Measurements from ENCODE around the gene AMIGO2.
"Not testable (repeated sequence)": the region's sequence is repeated elsewhere in the genome, so short reads cannot be mapped to it uniquely, and the experiment has no call there.

The AMIGO2 gene, protein sequence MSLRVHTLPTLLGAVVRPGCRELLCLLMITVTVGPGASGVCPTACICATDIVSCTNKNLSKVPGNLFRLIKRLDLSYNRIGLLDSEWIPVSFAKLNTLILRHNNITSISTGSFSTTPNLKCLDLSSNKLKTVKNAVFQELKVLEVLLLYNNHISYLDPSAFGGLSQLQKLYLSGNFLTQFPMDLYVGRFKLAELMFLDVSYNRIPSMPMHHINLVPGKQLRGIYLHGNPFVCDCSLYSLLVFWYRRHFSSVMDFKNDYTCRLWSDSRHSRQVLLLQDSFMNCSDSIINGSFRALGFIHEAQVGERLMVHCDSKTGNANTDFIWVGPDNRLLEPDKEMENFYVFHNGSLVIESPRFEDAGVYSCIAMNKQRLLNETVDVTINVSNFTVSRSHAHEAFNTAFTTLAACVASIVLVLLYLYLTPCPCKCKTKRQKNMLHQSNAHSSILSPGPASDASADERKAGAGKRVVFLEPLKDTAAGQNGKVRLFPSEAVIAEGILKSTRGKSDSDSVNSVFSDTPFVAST

GRCh38 chr12:47079468-47079980 is at the start of gene AMIGO2, which contains the start of gene PCED1B:
Gene AMIGO2, minus strand, starts transcription at chr12:47079959. Its CDS starts 957 bp downstream, at chr12:47079002.
Gene PCED1B, plus strand, starts transcription at chr12:47079621. Its CDS starts 155,443 bp downstream, at chr12:47235064.
- DNase-seq: peak in 42 of 56 donors; percentile 4 to 65 (median 37)

DNA sequence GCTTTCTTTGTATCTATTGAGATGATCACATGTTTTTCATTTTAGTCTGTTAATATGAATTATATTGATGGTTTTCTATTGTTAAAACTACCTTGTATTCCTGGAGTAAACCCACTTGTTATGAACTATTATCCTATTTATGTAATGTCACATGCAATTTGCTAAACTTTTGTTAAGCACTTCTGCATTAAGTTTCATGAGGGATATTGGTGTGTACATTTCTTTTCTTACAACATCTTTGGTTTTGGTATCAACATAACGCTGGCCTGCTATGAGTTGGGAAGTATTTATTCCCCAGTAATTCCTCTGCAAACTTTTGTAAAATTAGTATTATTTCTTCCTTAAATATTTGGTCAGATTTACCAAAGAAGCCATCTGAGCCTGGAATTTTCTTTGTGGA is 46.5 kb upstream of the AMIGO2 start:
- no peak for DNase-seq

DNA sequence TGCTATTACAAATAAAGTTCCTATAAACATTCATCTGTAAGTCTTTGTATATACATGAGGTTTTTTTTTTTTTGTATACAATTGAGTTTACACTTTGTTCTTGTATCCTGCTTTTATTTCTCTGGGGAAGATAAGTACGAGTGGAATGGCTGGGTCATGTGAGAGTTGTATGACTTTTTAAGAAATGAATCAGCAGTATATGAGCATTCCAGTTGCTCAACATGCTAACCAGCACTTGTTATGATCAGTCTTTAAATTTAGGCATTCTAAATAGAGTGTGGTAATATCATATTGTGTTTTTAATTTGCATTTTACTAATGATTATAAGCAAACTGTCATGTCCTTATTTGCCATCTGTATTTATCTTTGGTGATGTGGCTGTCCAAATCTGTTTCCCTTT is 44.7 kb upstream of the AMIGO2 start:
- no peak for DNase-seq

GRCh38 chr12:47123730-47124129 is 44.0 kb upstream of the AMIGO2 start:
- DNase-seq: no peak

- no peak for DNase-seq
Measured at GRCh38 chr12:47122602-47123001, 42.8 kb upstream of the AMIGO2 start.

DNA sequence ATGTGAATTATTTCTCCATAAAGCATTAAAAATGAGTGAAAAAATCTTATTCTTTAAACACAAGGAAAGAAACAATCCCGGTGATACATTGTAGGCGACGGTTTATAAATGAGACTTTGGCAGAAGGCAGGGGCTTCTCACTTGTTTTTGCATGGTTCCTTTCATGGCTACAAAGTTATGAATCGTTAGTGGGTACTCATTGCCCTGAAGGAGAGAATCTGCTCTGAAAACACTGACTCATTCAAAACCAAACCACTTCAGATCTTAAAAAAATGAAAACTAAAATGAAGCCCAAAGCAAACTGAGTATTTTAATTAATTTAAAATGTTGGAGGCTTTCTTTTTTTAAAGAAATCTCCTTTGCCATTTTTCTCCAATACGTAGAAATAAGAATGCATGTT is 41.4 kb upstream of the AMIGO2 start:
- no peak for DNase-seq

DNA sequence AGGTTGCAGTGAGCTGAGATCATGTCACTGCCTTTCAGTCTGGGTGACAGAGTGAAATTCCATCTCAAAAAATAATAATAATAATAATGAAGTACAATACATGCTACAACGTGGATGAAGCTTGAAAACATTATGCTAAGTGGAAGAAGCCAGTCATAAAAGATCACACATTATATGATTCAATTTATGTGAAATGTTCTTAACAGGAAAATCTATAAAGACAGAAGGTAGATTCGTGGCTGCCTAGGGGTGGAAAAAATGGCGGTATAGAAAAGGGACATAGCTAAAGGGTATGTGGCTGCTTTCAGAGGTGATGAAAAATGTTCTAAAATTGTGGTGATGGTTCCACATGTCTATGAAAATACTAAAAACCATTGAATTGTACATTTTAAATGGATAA is 41.0 kb upstream of the AMIGO2 start:
- DNase-seq: no peak

DNA sequence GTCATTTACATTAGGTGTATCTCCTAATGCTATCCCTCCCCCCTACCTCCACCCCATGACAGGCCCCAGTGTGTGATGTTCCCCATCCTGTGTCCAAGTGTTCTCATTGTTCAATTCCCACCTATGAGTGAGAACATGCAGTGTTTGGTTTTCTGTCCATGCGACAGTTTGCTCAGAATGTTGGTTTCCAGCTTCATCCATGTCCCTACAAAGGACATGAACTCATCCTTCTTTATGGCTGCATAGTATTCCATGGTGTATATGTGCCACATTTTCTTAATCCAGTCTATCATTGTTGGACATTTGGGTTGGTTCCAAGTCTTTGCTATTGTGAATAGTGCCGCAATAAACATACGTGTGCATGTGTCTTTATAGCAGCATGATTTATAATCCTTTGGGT is 37.5 kb upstream of the AMIGO2 start:
- not testable (repeated sequence) for DNase-seq

GRCh38 chr12:47114481-47114892 is 34.7 kb upstream of the AMIGO2 start:
- no peak for DNase-seq

DNA sequence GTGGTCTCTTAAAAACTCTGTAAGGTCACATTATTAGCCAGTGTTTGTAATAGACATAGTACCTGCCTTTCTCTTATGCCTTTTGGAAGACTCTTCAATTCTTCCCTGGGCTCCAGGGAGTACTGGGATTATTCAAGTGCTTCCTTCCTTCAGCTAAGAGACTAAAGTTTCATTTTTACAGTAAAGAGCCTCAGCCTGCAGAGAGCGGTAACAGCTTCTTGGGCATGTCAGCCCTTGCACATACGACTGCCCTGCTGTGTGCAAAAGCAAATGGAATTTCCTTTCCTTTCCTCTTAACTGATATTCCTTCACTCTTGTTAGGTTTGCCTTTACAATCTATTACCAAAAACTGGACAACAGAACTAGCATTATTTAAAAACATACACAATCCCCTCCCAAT is 32.9 kb upstream of the AMIGO2 start:
- no peak for DNase-seq

DNA sequence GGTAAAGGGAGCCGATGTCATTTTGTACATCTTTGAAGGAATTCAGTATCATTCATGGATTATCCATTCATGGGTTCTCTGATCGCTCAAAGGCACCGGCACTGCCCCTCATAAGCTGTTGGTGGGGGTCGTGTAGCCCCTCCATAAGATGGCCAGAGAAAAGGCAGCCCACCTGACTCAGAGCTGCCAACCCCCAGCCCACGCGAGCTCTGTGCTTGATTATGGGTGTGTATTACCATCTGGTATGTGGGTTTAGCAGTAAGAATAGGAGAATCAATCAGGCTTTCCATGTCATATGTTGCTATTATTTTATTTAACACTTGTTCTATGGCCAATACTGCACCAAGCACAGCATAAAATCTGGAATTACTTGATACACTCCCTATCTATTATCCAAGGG is 32.1 kb upstream of the AMIGO2 start:
- no peak for DNase-seq

DNA sequence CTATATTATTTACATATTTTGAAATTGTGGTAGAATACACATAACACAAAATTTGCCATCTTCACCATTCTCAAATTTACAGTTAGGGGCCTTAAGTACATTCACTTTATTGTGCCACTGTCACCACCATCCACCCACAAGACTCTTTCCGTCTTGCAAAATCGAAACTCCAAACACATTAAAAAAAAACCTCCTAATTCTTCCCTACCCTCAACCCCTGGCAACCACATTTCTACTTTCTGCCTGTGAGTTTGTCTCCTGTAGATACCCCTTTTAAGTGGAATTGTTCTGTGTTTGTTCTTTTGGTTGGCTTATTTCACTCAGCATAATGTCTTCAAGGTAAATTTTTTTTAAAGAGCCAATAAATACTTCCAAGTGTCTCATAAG is 31.6 kb upstream of the AMIGO2 start:
- DNase-seq: no peak

- DNase-seq: no peak
Measured at GRCh38 chr12:47110718-47111391, 31.1 kb upstream of the AMIGO2 start.

- DNase-seq: no peak
Measured at GRCh38 chr12:47110011-47110541, 30.3 kb upstream of the AMIGO2 start.

GRCh38 chr12:47107926-47108325 is 28.2 kb upstream of the AMIGO2 start:
- DNase-seq: no peak

DNA sequence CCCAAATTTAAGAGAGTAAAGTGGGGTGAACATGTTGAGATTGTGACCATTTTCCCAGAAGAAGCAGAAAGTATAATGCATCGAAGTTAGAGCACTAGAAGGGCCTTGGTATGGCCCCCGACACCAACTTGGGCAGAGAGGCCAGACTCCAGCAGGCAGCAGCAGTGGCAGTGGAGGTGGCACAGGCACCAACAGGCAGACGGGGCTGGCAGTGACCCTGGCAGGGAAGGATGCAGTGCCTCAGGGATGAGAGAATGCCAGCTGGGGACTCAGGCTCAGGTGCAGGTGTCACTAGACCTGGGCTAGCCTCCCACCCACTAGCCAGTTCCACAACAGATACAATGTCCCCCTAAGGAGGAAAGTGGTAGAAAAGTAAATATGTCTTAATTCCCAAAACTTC is 27.7 kb upstream of the AMIGO2 start:
- DNase-seq: no peak

DNA sequence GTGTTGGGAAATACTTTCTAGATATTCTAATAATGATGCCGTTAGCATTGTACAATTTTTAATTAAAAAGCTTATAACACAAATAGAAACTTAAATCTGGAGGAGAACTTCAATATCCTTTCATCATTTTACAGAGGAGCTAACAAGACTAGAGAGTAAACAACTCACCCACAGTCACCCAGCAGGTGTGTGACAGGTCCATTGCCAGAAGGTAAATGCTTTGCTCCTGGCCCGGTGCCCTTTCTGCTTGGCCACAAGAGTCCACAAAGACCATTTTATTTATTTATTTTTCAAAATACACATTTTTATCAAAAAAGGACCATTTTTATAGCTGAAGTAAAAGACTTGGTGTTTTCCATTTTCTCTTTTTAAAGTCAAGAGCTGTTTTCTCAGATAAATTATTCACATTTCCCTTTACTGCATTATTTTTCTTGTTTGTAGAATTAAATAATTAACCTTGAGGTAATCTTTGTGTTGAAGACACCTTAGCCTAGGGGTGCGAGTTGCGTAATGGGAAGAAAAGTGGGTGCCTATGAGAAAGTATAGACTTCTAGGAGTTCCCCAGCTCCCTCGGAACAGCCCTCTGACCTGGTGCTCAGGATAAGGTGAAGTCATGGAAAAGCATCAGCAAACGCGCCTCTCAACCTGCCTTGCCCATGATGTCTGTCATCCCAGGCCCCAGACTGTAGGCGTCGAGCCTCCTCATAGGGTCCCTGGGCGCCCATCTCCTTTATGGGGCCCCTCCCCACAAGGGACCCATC is 26.3 kb upstream of the AMIGO2 start:
- no peak for DNase-seq

DNA sequence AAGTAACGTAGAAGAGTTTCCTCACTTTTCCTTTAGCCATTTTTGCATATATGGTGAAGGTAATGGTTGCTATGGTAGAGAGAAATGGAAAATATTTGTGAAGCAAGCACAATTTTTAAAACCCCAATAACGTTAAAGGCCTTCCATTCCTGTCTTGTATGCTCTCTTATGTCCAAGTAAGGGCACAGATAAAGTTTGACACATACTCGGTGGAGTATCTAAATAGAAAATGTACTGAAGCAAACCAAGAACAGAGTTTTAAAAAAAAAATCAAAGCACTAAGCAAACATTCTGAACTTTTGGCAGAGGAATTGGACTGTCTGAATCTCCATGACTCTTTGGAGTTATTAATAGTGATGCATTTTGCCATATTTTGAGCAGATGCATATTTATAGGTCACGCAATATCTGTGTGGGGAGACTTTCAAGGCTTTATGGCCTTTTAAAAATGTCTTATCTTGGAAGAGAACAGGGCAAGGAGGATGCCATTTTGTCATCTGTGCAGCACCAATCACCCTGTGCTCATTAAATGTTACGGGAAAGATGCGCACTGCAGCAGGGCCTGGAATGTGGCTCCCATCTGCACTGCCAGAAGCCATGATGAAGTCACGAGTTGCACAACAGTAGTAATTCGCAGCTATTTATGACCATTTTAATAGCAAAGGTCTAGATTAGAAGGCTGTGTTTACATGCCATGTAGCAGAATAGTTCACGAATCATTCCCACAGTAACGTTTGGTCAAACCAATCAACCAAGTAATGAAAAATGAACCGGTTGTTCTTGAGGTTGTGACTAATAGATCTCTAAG is 23.3 kb upstream of the AMIGO2 start:
- DNase-seq: no peak

DNA sequence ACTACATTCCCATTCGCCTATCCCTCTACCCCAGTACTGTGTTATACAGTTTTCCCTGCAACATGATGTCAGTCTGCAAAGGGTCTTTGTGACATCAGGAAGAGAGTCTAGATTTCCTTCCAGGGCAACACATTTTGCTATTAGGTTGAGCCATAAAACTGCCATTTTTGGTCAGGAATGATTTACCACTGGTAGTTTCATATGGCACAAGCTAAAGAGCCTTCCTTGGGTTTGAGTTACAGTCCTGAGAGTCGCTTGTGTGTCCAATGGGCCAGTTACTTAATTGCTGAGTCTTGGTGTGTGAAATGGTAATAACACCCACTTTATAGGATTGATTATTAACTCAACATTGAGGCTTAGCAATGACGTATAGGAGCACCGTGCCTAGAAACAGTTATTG is 22.6 kb upstream of the AMIGO2 start:
- DNase-seq: no peak

- no peak for DNase-seq
Measured at GRCh38 chr12:47100160-47100559, 20.4 kb upstream of the AMIGO2 start.

Data from amygdala (tissue), 56 donors.